ENCODE results near the gene NUP54.
A peak's percentile ranks its signal among the peaks of the same experiment; 100 is the strongest.

Gene NUP54

DNA sequence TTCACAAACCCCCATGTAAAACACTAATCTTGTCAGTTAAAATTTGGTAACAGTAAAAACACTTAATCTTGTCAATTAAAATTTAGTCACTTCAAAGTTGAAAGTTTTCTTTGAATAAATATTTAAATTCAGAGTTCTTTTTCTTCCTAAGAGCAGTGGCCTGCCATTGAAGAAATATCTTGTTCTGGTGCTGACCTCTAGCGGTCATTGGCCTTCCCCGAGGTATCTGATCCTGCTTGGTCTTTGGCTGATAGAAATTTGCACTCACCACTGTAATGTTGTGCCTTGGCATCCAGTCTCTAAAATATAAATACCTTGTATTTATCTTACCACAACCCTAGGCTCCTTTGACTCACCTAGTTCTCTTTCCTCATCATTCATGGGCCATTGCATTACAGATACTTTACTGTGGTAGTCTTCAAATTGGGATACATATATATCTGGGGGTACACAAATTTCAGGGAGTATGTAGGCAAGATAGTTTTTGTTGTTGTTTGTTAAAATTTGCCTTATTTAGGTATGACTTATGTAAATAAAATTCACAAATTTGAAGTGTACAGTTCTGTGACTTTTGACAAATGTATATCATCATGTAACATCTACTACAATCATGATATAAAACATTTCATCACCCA lies 80.4 kb downstream of the NUP54 start:
- peak in 1 of 2 donors; percentile 40 for DNase-seq (ENCODE audit: low read depth in 2 of 2)

- no peak for DNase-seq (ENCODE audit: low read depth in 2 of 2)
Observed at GRCh38 chr4:76066546-76066945, 81.7 kb downstream of the NUP54 start.

Measured in stimulated activated CD8-positive, alpha-beta memory T cell treated with anti-CD3 and anti-CD28 coated beads, Interleukin-7, amount 100 ng/mL, for 1 hour (primary cell).